ENCODE data around the gene LIX1L.

- TF ChIP-seq CTCF (IDR thresholded peaks at IDR 0.05; ENCODE audit: poor library complexity) (no peak), EZH2 (IDR thresholded peaks at IDR 0.05; ENCODE audit: borderline replicate concordance) (no peak), EZH2phosphoT487 (IDR thresholded peaks at IDR 0.05; ENCODE audit: low read depth, severe bottlenecking, unreplicated experiment) (no peak)
Observed at GRCh38 chr1:145977016-145977415, 19.2 kb upstream of the LIX1L start.
